H9 (cell line): ENCODE results near the gene DAND5. TPM values are rescaled to one million over a fixed set of nuclear protein-coding genes. Genes with fewer than 3 reads are reported as not detected.
A peak's percentile ranks its signal among the peaks of the same experiment; 100 is the strongest.

ENCODE experiments used
- DNase-seq: peaks from one replicate; pipeline ENCODE4 v3.0.0-alpha.2; 2017
- H2AFZ ChIP-seq: one replicate; pipeline ENCODE4 v1.6.1; 2013; ENCODE audit warnings: mild to moderate bottlenecking, low read length, control low read depth, moderate library complexity
- H2AK5ac ChIP-seq: 2 replicates; pipeline ENCODE4 v1.6.1; 2013; ENCODE audit warnings: low read length, control low read depth, mixed read lengths; ENCODE audit not compliant: insufficient read length
- H2BK120ac ChIP-seq: one replicate; pipeline ENCODE4 v1.6.1; 2013; ENCODE audit warnings: low read depth, mild to moderate bottlenecking, low read length, control low read depth, inconsistent platforms; ENCODE audit not compliant: poor library complexity, severe bottlenecking
- H2BK12ac ChIP-seq: 2 replicates; pipeline ENCODE4 v1.6.1; 2013; ENCODE audit warnings: low read length, control low read depth, mixed read lengths, low read depth; ENCODE audit not compliant: insufficient read length
- H2BK15ac ChIP-seq: 2 replicates; pipeline ENCODE4 v1.6.1; 2013; ENCODE audit warnings: low read depth, low read length, control low read depth
- H2BK20ac ChIP-seq: one replicate; pipeline ENCODE4 v1.6.1; 2013; ENCODE audit warnings: low read depth, mild to moderate bottlenecking, low read length, control low read depth, inconsistent platforms; ENCODE audit not compliant: poor library complexity, severe bottlenecking
- H2BK5ac ChIP-seq: 2 replicates; pipeline ENCODE4 v1.6.1; 2013; ENCODE audit warnings: low read length, control low read depth, mixed read lengths; ENCODE audit not compliant: insufficient read length
- H3K14ac ChIP-seq: 2 replicates; pipeline ENCODE4 v1.6.1; 2013; ENCODE audit warnings: low read length, control low read depth; ENCODE audit not compliant: insufficient read depth
- H3K18ac ChIP-seq: 2 replicates; pipeline ENCODE4 v1.6.1; 2013; ENCODE audit warnings: low read depth, mild to moderate bottlenecking, mixed read lengths, low read length, control low read depth; ENCODE audit not compliant: insufficient read length
- H3K23ac ChIP-seq: 2 replicates; pipeline ENCODE4 v1.6.1; 2013; ENCODE audit warnings: low read length, control low read depth, mixed read lengths, low read depth; ENCODE audit not compliant: insufficient read length
- H3K23me2 ChIP-seq: 2 replicates; pipeline ENCODE4 v1.6.1; 2013; ENCODE audit warnings: low read depth, mild to moderate bottlenecking, mixed read lengths, low read length, control low read depth; ENCODE audit not compliant: insufficient read length, poor library complexity, severe bottlenecking
- H3K27ac ChIP-seq: 2 replicates; pipeline ENCODE4 v1.5.1; 2013; ENCODE audit warnings: low read length, control low read depth, mixed read lengths, low read depth; ENCODE audit not compliant: insufficient read length
- H3K27me3 ChIP-seq: 2 replicates; pipeline ENCODE4 v1.6.1; 2013; ENCODE audit warnings: low read length, control low read depth, inconsistent platforms; ENCODE audit not compliant: insufficient read depth
- H3K4ac ChIP-seq: 2 replicates; pipeline ENCODE4 v1.6.1; 2013; ENCODE audit warnings: low read depth, mild to moderate bottlenecking, control low read depth, inconsistent platforms, low read length, moderate library complexity
- H3K4me1 ChIP-seq: 2 replicates; pipeline ENCODE4 v1.6.1; 2013; ENCODE audit warnings: low read length, control low read depth, inconsistent platforms; ENCODE audit not compliant: insufficient read depth
- H3K4me2 ChIP-seq: 2 replicates; pipeline ENCODE4 v1.6.1; 2013; ENCODE audit warnings: low read length, control low read depth, mixed read lengths; ENCODE audit not compliant: insufficient read length, insufficient read depth
- H3K56ac ChIP-seq: 2 replicates; pipeline ENCODE4 v1.6.1; 2013; ENCODE audit warnings: low read depth, mild to moderate bottlenecking, mixed read lengths, low read length, control low read depth; ENCODE audit not compliant: insufficient read length
- H3K79me1 ChIP-seq: 2 replicates; pipeline ENCODE4 v1.6.1; 2013; ENCODE audit warnings: low read depth, mild to moderate bottlenecking, moderate library complexity, low read length, control low read depth, inconsistent platforms; ENCODE audit not compliant: insufficient read depth, poor library complexity, severe bottlenecking
- H3K79me2 ChIP-seq: 2 replicates; pipeline ENCODE4 v1.6.1; 2013; ENCODE audit warnings: low read length, control low read depth, inconsistent platforms; ENCODE audit not compliant: insufficient read depth
- H3K9ac ChIP-seq: 2 replicates; pipeline ENCODE4 v1.6.1; 2013; ENCODE audit warnings: low read length, control low read depth, mixed read lengths; ENCODE audit not compliant: insufficient read length; ENCODE audit errors: extremely low read depth
- H3K9me3 ChIP-seq: one replicate; pipeline ENCODE4 v1.6.1; 2013; ENCODE audit warnings: low read depth, low read length, inconsistent platforms; ENCODE audit not compliant: control insufficient read depth
- H3T11ph ChIP-seq: one replicate; pipeline ENCODE4 v1.6.1; 2013; ENCODE audit warnings: mild to moderate bottlenecking, low read length, control low read depth, inconsistent platforms
- H4K20me1 ChIP-seq: one replicate; pipeline ENCODE4 v1.6.1; 2013; ENCODE audit not compliant: control insufficient read depth, insufficient read length, insufficient read depth
- H4K5ac ChIP-seq: 2 replicates; pipeline ENCODE4 v1.6.1; 2013; ENCODE audit warnings: low read depth, mild to moderate bottlenecking, mixed read lengths, low read length, control low read depth; ENCODE audit not compliant: insufficient read length
- H4K8ac ChIP-seq: replicated peaks from 2 replicates; pipeline ENCODE4 v1.6.1; 2013; ENCODE audit warnings: low read length, control low read depth, mixed read lengths, low read depth; ENCODE audit not compliant: insufficient read length
- H4K91ac ChIP-seq: 2 replicates; pipeline ENCODE4 v1.6.1; 2013; ENCODE audit warnings: low read depth, mild to moderate bottlenecking, moderate library complexity, mixed read lengths, low read length, control low read depth; ENCODE audit not compliant: insufficient read length
- H3K27ac Mint-ChIP-seq, 3 experiments: 2 replicates in 2 of 3; 3 replicates in 1 of 3; pipeline ENCODE4 v1.8.0; 2020 to 2021; ENCODE audit warnings: mixed read lengths in 3 of 3, mild to moderate bottlenecking in 1 of 3, moderate library complexity in 1 of 3
- H3K27me3 Mint-ChIP-seq: 2 replicates; pipeline ENCODE4 v1.8.0; 2021; ENCODE audit warnings: low read depth, mild to moderate bottlenecking, moderate library complexity, mixed read lengths
- H3K36me3 Mint-ChIP-seq, 3 experiments: 2 replicates in 2 of 3; 3 replicates in 1 of 3; pipeline ENCODE4 v1.8.0; 2020 to 2021; ENCODE audit warnings: low read depth in 3 of 3, mixed read lengths in 3 of 3; ENCODE audit not compliant: insufficient read depth in 1 of 3
- H3K4me1 Mint-ChIP-seq, 2 experiments: 2 replicates each; pipeline ENCODE4 v1.8.0; 2020; ENCODE audit warnings: mixed read lengths in 2 of 2
- H3K4me3 Mint-ChIP-seq, 2 experiments: 2 replicates in 1 of 2; 3 replicates in 1 of 2; pipeline ENCODE4 v1.8.0; 2020 to 2021; ENCODE audit warnings: mild to moderate bottlenecking in 2 of 2, mixed read lengths in 2 of 2, moderate library complexity in 1 of 2
- H3K9me3 Mint-ChIP-seq, 2 experiments: 2 replicates in 1 of 2; 3 replicates in 1 of 2; pipeline ENCODE4 v1.8.0; 2020; ENCODE audit warnings: mild to moderate bottlenecking in 2 of 2, mixed read lengths in 2 of 2, moderate library complexity in 1 of 2
- WGBS: extraction: QIAGEN DNeasy Blood & Tissue Kit; methylation state at CpG from one replicate; pipeline ENCODE4 v1.1.7; 2013; ENCODE audit warnings: missing lambda C conversion rate, low lambda C conversion rate, mixed read lengths; ENCODE audit not compliant: insufficient read length; ENCODE audit errors: extremely low coverage; 5-methylcytosine and 5-hydroxymethylcytosine counted together
- total RNA-seq: library from RNA; stranded (reverse); gene quantifications from 2 replicates; pipeline ENCODE4 v1.2.1, GENCODE V29; 2021
- TF ChIP-seq, protein P1 (sequence below): fragments of 200-600 bp; sonication (generic); conservative IDR thresholded peaks from 3 replicates; pipeline ENCODE4 v1.8.0; 2021; ENCODE audit warnings: antibody characterized with exemption, mild to moderate bottlenecking

The DAND5 gene
- total RNA-seq, 1 experiment from 2014 or later: 0.11 TPM

DNA sequence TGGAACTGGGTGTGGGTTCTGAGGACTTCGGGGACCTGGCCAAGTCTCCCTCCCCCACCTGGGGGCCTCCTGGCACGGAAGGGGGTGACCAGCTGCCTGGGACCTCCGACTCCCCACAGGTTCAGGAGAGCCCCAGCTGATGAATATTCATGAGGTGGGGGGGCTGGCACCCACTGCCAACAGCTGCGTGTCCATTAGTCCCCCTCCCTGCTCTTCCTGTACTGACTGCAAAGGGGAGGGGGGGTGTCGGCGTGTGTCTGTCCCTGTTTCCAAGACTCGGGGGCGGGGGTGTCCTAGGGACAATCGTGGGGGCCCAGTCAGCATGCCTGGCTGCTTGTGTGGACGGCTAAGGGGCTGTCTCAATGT, 15.3 kb downstream of the DAND5 start:
- H3K79me1 ChIP-seq: no peaks in the 10 kb centered on the region
- no peak overlapping the region for H4K8ac ChIP-seq
- WGBS: no CpG with 5 or more reads among the region's 10 CpGs
- H3K27me3 Mint-ChIP-seq: no peaks in the 10 kb centered on the region; the same call in none of the 2 replicates
- H2BK120ac ChIP-seq: no peak overlapping the region
- H4K20me1 ChIP-seq: no peaks in the 10 kb centered on the region
- no peak overlapping the region for H3K9ac ChIP-seq
- no peak overlapping the region for H2BK5ac ChIP-seq
- no peak overlapping the region for H3K27ac ChIP-seq
- H4K91ac ChIP-seq: no peak overlapping the region
- H3T11ph ChIP-seq: no peak overlapping the region
- H3K79me2 ChIP-seq: no peaks in the 10 kb centered on the region
- H2AFZ ChIP-seq: no peak overlapping the region
- TF ChIP-seq, protein P1, sequence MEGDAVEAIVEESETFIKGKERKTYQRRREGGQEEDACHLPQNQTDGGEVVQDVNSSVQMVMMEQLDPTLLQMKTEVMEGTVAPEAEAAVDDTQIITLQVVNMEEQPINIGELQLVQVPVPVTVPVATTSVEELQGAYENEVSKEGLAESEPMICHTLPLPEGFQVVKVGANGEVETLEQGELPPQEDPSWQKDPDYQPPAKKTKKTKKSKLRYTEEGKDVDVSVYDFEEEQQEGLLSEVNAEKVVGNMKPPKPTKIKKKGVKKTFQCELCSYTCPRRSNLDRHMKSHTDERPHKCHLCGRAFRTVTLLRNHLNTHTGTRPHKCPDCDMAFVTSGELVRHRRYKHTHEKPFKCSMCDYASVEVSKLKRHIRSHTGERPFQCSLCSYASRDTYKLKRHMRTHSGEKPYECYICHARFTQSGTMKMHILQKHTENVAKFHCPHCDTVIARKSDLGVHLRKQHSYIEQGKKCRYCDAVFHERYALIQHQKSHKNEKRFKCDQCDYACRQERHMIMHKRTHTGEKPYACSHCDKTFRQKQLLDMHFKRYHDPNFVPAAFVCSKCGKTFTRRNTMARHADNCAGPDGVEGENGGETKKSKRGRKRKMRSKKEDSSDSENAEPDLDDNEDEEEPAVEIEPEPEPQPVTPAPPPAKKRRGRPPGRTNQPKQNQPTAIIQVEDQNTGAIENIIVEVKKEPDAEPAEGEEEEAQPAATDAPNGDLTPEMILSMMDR: no peak
- H3K4me3 Mint-ChIP-seq: no peak overlapping the region
- H2AK5ac ChIP-seq: no peak overlapping the region
- no peak overlapping the region for H3K23ac ChIP-seq
- no peak overlapping the region for H4K5ac ChIP-seq
- peaks cover 6 to 9% of the 10 kb centered on the region in 2 experiments for H3K4me1 Mint-ChIP-seq
- H3K4me1 ChIP-seq: no peaks in the 10 kb centered on the region
- H3K18ac ChIP-seq: no peak overlapping the region
- no peak overlapping the region for H2BK12ac ChIP-seq
- no peak overlapping the region for H2BK20ac ChIP-seq
- H3K27me3 ChIP-seq: peaks cover 6% of the 10 kb centered on the region; the same call in 1 of the 2 replicates
- no peak overlapping the region for H3K27ac Mint-ChIP-seq
- no peak overlapping the region for H3K56ac ChIP-seq
- H3K9me3 ChIP-seq: no peaks in the 10 kb centered on the region
- H3K4me2 ChIP-seq: no peak overlapping the region
- DNase-seq: peak; percentile 27
- no peak overlapping the region for H2BK15ac ChIP-seq
- H3K23me2 ChIP-seq: no peaks in the 10 kb centered on the region
- no peaks in the 10 kb centered on the region for H3K36me3 Mint-ChIP-seq
- H3K14ac ChIP-seq: no peak overlapping the region
- H3K9me3 Mint-ChIP-seq: no peaks in the 10 kb centered on the region; a peak in 1 of 5 replicates
- H3K4ac ChIP-seq: no peak overlapping the region
